ENCODE data around the gene PARP15.
"Not testable (repeated sequence)": the region's sequence is repeated elsewhere in the genome, so short reads cannot be mapped to it uniquely, and the experiment has no call there.

Gene PARP15

GRCh38 chr3:122674339-122674738 is 96.9 kb downstream of the PARP15 start:
- FAIRE-seq = no peak

GRCh38 chr3:122676759-122677158 is 99.3 kb downstream of the PARP15 start:
- no peak for FAIRE-seq

GRCh38 chr3:122677216-122677615 is 99.8 kb downstream of the PARP15 start:
- FAIRE-seq = no peak

GRCh38 chr3:122678506-122678905 is 101.1 kb downstream of the PARP15 start:
- FAIRE-seq = no peak

- FAIRE-seq = no peak
Observed at GRCh38 chr3:122679085-122679881, 101.8 kb downstream of the PARP15 start.

GRCh38 chr3:122679882-122680474 is 102.5 kb downstream of the PARP15 start:
- no peak for FAIRE-seq

GRCh38 chr3:122680475-122681283 is 103.2 kb downstream of the PARP15 start, which contains the start of gene PARP14:
Gene PARP14 (plus strand): TSS chr3:122680839. CDS start chr3:122680884, 45 bp downstream.
- no peak for FAIRE-seq

- FAIRE-seq = no peak
Observed at GRCh38 chr3:122681284-122681973, 104.0 kb downstream of the PARP15 start.

- FAIRE-seq = no peak
Observed at GRCh38 chr3:122681974-122682409, 104.5 kb downstream of the PARP15 start.

GRCh38 chr3:122682778-122683411 is 105.4 kb downstream of the PARP15 start:
- FAIRE-seq = not testable (repeated sequence)

- no peak for FAIRE-seq
Observed at GRCh38 chr3:122687298-122687697, 109.8 kb downstream of the PARP15 start.
